GM19035 (cell line): ENCODE measurements around the gene RCOR3.

Experiments used
- ATAC-seq: cut with Tn5 transposase; IDR thresholded peaks from one replicate; pipeline ENCODE4 v1.9.1; 2021; ENCODE audit not compliant: unreplicated experiment

The RCOR3 gene

GRCh38 chr1:211324992-211325775, 66.0 kb downstream of the RCOR3 start:
- ATAC-seq, result no peak

- ATAC-seq, result no peak
Measured at GRCh38 chr1:211326140-211326527, 67.0 kb downstream of the RCOR3 start.

GRCh38 chr1:211326528-211327345, 67.6 kb downstream of the RCOR3 start, which contains the start of gene TRAF5:
Gene TRAF5 (plus strand): TSS chr1:211326833. CDS start chr1:211353240, 26,407 bp downstream.
- peak; percentile 37 for ATAC-seq

GRCh38 chr1:211327346-211327921, 68.3 kb downstream of the RCOR3 start:
- ATAC-seq, result peak; percentile 33

- no peak for ATAC-seq
Measured at GRCh38 chr1:211328084-211328694, 69.0 kb downstream of the RCOR3 start.

GRCh38 chr1:211328866-211329475, 69.8 kb downstream of the RCOR3 start:
- ATAC-seq, result no peak

- ATAC-seq, result peak; percentile 43
Measured at GRCh38 chr1:211329764-211330201, 70.6 kb downstream of the RCOR3 start.

- ATAC-seq, result no peak
Measured at GRCh38 chr1:211330282-211330936, 71.2 kb downstream of the RCOR3 start.

GRCh38 chr1:211331011-211331709, 72.0 kb downstream of the RCOR3 start:
- no peak for ATAC-seq

GRCh38 chr1:211332036-211332616, 73.0 kb downstream of the RCOR3 start:
- ATAC-seq, result no peak

- no peak for ATAC-seq
Measured at GRCh38 chr1:211332830-211333229, 73.7 kb downstream of the RCOR3 start.

GRCh38 chr1:211333906-211334305, 74.7 kb downstream of the RCOR3 start:
- no peak for ATAC-seq

- ATAC-seq, result no peak
Measured at GRCh38 chr1:211334986-211335385, 75.8 kb downstream of the RCOR3 start.

- ATAC-seq, result peak; percentile 88
Measured at GRCh38 chr1:211335522-211336157, 76.5 kb downstream of the RCOR3 start.

GRCh38 chr1:211336161-211336560, 77.0 kb downstream of the RCOR3 start:
- peak; percentile 6 for ATAC-seq

GRCh38 chr1:211336775-211337174, 77.6 kb downstream of the RCOR3 start:
- ATAC-seq, result no peak

GRCh38 chr1:211337430-211338223, 78.5 kb downstream of the RCOR3 start:
- ATAC-seq, result no peak

GRCh38 chr1:211338224-211338620, 79.1 kb downstream of the RCOR3 start:
- ATAC-seq, result no peak
